PFSK-1 (cell line): ENCODE measurements around the gene ELMO1.

Experiments used
- FOXP2 ChIP-seq: optimal IDR thresholded peaks from 2 replicates; pipeline ENCODE3; 2011; ENCODE audit warnings: borderline replicate concordance, control low read depth, inconsistent platforms; ENCODE audit not compliant: insufficient read depth; ENCODE audit errors: extremely low read length, extremely low read depth
- POLR2AphosphoS5 ChIP-seq: IDR thresholded peaks from 2 replicates; pipeline ENCODE4 v1.6.1; 2012; ENCODE audit warnings: low read depth, mild to moderate bottlenecking, control low read depth, low read length, moderate library complexity
- SIN3A ChIP-seq: IDR thresholded peaks from 2 replicates; pipeline ENCODE4 v1.6.1; 2012; ENCODE audit warnings: mild to moderate bottlenecking, low read length, moderate library complexity, borderline replicate concordance; ENCODE audit not compliant: insufficient read depth
- TAF1 ChIP-seq: IDR thresholded peaks from 2 replicates; pipeline ENCODE4 v1.6.1; 2012; ENCODE audit warnings: low read length, control low read depth, borderline replicate concordance; ENCODE audit not compliant: insufficient read depth
- TF ChIP-seq, protein P1 (sequence below), 2 experiments: IDR thresholded peaks; 2 replicates each; pipeline versions ENCODE4 v1.6.1 to v1.8.0; 2011 to 2012; ENCODE audit warnings: low read depth in 2 of 2, low read length in 2 of 2, control low read depth in 1 of 2, inconsistent platforms in 1 of 2, mild to moderate bottlenecking in 1 of 2, moderate library complexity in 1 of 2; ENCODE audit not compliant: insufficient read depth in 1 of 2

DNA sequence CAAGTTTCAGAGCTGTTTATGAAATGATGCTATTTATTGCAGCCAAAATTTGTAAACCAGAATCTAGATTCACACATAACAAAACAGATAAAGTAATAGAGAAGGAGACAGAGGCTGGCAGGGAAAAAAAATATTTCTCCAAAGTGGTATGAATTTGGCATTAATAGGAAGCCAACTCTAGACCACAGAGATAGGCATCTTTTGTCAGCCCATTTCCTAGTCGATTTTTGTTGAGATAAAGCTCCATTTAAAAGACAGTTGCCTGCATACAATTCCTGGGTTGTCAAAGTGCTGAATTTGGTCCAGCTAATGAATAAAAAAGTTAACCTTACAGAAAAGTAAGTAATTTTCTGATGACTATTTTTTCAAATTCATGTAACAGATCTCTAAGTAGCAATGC, 219.3 kb downstream of the ELMO1 start:
- TF ChIP-seq SIN3A (no peak), POLR2AphosphoS5 (no peak), TAF1 (no peak), FOXP2 (no peak)
- TF ChIP-seq, protein P1, sequence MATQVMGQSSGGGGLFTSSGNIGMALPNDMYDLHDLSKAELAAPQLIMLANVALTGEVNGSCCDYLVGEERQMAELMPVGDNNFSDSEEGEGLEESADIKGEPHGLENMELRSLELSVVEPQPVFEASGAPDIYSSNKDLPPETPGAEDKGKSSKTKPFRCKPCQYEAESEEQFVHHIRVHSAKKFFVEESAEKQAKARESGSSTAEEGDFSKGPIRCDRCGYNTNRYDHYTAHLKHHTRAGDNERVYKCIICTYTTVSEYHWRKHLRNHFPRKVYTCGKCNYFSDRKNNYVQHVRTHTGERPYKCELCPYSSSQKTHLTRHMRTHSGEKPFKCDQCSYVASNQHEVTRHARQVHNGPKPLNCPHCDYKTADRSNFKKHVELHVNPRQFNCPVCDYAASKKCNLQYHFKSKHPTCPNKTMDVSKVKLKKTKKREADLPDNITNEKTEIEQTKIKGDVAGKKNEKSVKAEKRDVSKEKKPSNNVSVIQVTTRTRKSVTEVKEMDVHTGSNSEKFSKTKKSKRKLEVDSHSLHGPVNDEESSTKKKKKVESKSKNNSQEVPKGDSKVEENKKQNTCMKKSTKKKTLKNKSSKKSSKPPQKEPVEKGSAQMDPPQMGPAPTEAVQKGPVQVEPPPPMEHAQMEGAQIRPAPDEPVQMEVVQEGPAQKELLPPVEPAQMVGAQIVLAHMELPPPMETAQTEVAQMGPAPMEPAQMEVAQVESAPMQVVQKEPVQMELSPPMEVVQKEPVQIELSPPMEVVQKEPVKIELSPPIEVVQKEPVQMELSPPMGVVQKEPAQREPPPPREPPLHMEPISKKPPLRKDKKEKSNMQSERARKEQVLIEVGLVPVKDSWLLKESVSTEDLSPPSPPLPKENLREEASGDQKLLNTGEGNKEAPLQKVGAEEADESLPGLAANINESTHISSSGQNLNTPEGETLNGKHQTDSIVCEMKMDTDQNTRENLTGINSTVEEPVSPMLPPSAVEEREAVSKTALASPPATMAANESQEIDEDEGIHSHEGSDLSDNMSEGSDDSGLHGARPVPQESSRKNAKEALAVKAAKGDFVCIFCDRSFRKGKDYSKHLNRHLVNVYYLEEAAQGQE (IDR thresholded peaks at IDR 0.05; ENCODE audit: insufficient read depth in 1 of 2, low read depth in 2 of 2, low read length in 2 of 2), result no peak
